ENCODE data around the gene FHOD3. TPM values are rescaled to one million over a fixed set of nuclear protein-coding genes. Genes with fewer than 3 reads are reported as not detected.

FHOD3 gene
- total RNA-seq, 1 experiment from 2014 or later: 22.7 TPM

DNA sequence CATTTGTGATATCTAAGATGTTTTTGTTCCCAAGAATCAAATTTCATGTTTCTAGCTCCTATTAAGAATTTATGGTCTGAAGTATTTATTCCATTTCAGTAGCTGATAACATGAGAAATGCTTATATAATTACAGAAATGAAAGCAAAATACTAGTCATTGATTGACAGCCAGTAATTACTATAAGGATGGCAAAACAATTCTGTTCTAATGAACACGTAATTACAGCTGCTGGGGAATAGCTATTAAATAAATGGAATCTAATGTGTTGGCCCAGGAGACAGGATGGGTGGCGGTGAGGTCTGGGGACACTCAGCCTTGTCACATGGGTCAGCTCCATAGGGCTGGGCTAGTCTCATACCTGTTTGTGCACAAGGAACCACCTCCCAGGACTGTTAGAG, 263.5 kb downstream of the FHOD3 start:
- no peak for ATAC-seq
- Histone ChIP-seq H3K27me3 (ENCODE audit: control insufficient read depth, insufficient read depth, low read length) (no peaks in the 10 kb centered on the region), H3K36me3 (ENCODE audit: control insufficient read depth, insufficient read depth, low read length) (no peaks in the 10 kb centered on the region), H3K4me1 (ENCODE audit: control insufficient read depth, insufficient read depth, low read length) (no peaks in the 10 kb centered on the region), H3K4me3 (ENCODE audit: low read depth in 2 of 2, low read length in 2 of 2) (no peak overlapping the region), H3K9me3 (ENCODE audit: control insufficient read depth, insufficient read depth, low read depth, low read length) (no peaks in the 10 kb centered on the region), H3K27ac (ENCODE audit: low read length) (no peak overlapping the region)
- in situ Hi-C loops (cut with HindIII; ENCODE audit: low pct_unique_long_range_greater_than_20kb, low sequenced_read_pairs) (no loop called here), intact Hi-C loops (cut with micrococcal nuclease; ENCODE audit: unreplicated experiment) (no loop called here)
- ChIA-PET CTCF (no interaction called here), POLR2A (no interaction called here)
- DNase-seq (ENCODE audit: low read depth, low spot score): no peak
- no TSS peak for BruUV-seq (replicated peaks)
- TF ChIP-seq TCF7L2 (IDR thresholded peaks at IDR 0.05; ENCODE audit: low read depth, low read length) (no peak), POLR2AphosphoS5 (IDR thresholded peaks at IDR 0.05; ENCODE audit: low read depth, low read length) (no peak), SIN3A (IDR thresholded peaks at IDR 0.05; ENCODE audit: borderline replicate concordance, insufficient read depth, low read depth, low read length) (no peak)
- TF ChIP-seq, protein P1, sequence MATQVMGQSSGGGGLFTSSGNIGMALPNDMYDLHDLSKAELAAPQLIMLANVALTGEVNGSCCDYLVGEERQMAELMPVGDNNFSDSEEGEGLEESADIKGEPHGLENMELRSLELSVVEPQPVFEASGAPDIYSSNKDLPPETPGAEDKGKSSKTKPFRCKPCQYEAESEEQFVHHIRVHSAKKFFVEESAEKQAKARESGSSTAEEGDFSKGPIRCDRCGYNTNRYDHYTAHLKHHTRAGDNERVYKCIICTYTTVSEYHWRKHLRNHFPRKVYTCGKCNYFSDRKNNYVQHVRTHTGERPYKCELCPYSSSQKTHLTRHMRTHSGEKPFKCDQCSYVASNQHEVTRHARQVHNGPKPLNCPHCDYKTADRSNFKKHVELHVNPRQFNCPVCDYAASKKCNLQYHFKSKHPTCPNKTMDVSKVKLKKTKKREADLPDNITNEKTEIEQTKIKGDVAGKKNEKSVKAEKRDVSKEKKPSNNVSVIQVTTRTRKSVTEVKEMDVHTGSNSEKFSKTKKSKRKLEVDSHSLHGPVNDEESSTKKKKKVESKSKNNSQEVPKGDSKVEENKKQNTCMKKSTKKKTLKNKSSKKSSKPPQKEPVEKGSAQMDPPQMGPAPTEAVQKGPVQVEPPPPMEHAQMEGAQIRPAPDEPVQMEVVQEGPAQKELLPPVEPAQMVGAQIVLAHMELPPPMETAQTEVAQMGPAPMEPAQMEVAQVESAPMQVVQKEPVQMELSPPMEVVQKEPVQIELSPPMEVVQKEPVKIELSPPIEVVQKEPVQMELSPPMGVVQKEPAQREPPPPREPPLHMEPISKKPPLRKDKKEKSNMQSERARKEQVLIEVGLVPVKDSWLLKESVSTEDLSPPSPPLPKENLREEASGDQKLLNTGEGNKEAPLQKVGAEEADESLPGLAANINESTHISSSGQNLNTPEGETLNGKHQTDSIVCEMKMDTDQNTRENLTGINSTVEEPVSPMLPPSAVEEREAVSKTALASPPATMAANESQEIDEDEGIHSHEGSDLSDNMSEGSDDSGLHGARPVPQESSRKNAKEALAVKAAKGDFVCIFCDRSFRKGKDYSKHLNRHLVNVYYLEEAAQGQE (IDR thresholded peaks at IDR 0.05; ENCODE audit: insufficient read depth in 1 of 2, low read depth in 2 of 2, low read length in 1 of 2): no peak
- TF ChIP-seq, protein P2, sequence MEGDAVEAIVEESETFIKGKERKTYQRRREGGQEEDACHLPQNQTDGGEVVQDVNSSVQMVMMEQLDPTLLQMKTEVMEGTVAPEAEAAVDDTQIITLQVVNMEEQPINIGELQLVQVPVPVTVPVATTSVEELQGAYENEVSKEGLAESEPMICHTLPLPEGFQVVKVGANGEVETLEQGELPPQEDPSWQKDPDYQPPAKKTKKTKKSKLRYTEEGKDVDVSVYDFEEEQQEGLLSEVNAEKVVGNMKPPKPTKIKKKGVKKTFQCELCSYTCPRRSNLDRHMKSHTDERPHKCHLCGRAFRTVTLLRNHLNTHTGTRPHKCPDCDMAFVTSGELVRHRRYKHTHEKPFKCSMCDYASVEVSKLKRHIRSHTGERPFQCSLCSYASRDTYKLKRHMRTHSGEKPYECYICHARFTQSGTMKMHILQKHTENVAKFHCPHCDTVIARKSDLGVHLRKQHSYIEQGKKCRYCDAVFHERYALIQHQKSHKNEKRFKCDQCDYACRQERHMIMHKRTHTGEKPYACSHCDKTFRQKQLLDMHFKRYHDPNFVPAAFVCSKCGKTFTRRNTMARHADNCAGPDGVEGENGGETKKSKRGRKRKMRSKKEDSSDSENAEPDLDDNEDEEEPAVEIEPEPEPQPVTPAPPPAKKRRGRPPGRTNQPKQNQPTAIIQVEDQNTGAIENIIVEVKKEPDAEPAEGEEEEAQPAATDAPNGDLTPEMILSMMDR (IDR thresholded peaks at IDR 0.05): no peak

DNA sequence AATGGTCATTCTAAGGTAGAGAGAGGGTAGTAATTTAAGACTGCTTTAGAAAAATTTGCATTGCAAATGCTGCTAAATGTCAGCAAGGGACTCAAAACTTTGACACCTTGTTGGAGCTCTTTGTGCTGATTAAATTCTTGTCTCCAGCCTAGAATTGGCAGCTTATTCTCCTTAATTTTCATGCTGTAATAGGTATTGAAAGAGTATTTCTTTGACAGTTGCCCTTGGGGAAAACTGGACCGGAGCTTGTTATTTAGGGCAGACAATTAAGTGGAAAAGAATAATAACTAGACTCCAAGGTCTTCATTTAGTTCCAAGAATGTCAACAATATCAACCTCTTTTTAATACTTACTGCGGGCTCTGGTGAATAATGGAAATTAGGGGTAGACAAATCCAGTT, 267.3 kb downstream of the FHOD3 start:
- no peaks in the 10 kb centered on the region for H3K4me1 ChIP-seq (ENCODE audit: control insufficient read depth, insufficient read depth, low read length)
- H3K36me3 ChIP-seq (ENCODE audit: control insufficient read depth, insufficient read depth, low read length): no peaks in the 10 kb centered on the region
- TF ChIP-seq, protein P1 (IDR thresholded peaks at IDR 0.05; ENCODE audit: insufficient read depth in 1 of 2, low read depth in 2 of 2, low read length in 1 of 2): no peak
- TF ChIP-seq TCF7L2 (IDR thresholded peaks at IDR 0.05; ENCODE audit: low read depth, low read length) (no peak), SIN3A (IDR thresholded peaks at IDR 0.05; ENCODE audit: borderline replicate concordance, insufficient read depth, low read depth, low read length) (no peak), POLR2AphosphoS5 (IDR thresholded peaks at IDR 0.05; ENCODE audit: low read depth, low read length) (no peak)
- TF ChIP-seq, protein P2 (IDR thresholded peaks at IDR 0.05): no peak
- no peak for ATAC-seq
- DNase-seq (ENCODE audit: low read depth, low spot score): no peak
- CTCF ChIA-PET: no interaction called here
- no peaks in the 10 kb centered on the region for H3K27me3 ChIP-seq (ENCODE audit: control insufficient read depth, insufficient read depth, low read length)
- intact Hi-C loops (cut with micrococcal nuclease; ENCODE audit: unreplicated experiment) (no loop called here), in situ Hi-C loops (cut with HindIII; ENCODE audit: low pct_unique_long_range_greater_than_20kb, low sequenced_read_pairs) (no loop called here)
- POLR2A ChIA-PET: no interaction called here
- H3K9me3 ChIP-seq (ENCODE audit: control insufficient read depth, insufficient read depth, low read depth, low read length): no peaks in the 10 kb centered on the region
- H3K4me3 ChIP-seq (ENCODE audit: low read depth in 2 of 2, low read length in 2 of 2): no peak overlapping the region
- no peak overlapping the region for H3K27ac ChIP-seq (ENCODE audit: low read length)
- BruUV-seq (replicated peaks): no TSS peak

Measured in Panc1 (cell line).